Activated naive CD4-positive, alpha-beta T cell treated with anti-CD3 and anti-CD28 coated beads for 36 hours (primary cell): ENCODE measurements around the gene LMNTD1. TPM values are rescaled to one million over a fixed set of nuclear protein-coding genes. Genes with fewer than 3 reads are reported as not detected.

ENCODE experiments used
- CTCF ChIA-PET: fragments of 350-600 bp; sonication (Branson Sonifier 250); formaldehyde crosslinking; loops from one replicate; lab custom pipeline; 2021; ENCODE audit warnings: antibody characterized with exemption; lab: Charles Lee
- DNase-seq: peaks from one replicate; pipeline ENCODE4 v3.0.0-alpha.2; 2020
- H3K27ac Mint-ChIP-seq: one replicate; pipeline ENCODE4 v1.8.0; 2021; ENCODE audit warnings: mild to moderate bottlenecking, mixed read lengths
- H3K27me3 Mint-ChIP-seq: one replicate; pipeline ENCODE4 v1.8.0; 2021; ENCODE audit warnings: low read depth, mixed read lengths
- H3K36me3 Mint-ChIP-seq: one replicate; pipeline ENCODE4 v1.8.0; 2021; ENCODE audit warnings: low read depth, mixed read lengths
- H3K4me1 Mint-ChIP-seq: one replicate; pipeline ENCODE4 v1.8.0; 2021; ENCODE audit warnings: low read depth, mixed read lengths
- H3K4me3 Mint-ChIP-seq: one replicate; pipeline ENCODE4 v1.8.0; 2021; ENCODE audit warnings: mild to moderate bottlenecking, moderate library complexity, mixed read lengths
- H3K9me3 Mint-ChIP-seq: one replicate; pipeline ENCODE4 v1.8.0; 2021; ENCODE audit warnings: mixed read lengths
- intact Hi-C: fragments of 100-400 bp; cut with micrococcal nuclease; formaldehyde crosslinking; loops from one replicate; pipeline ENCODE4 v1.15.1; 2023
- total RNA-seq, 2 experiments: library from RNA; stranded (reverse); gene quantifications; one replicate each; pipeline ENCODE4 v1.2.3, GENCODE V29; 2021

Gene LMNTD1
- total RNA-seq, 2 experiments from 2014 or later, result not detected

DNA sequence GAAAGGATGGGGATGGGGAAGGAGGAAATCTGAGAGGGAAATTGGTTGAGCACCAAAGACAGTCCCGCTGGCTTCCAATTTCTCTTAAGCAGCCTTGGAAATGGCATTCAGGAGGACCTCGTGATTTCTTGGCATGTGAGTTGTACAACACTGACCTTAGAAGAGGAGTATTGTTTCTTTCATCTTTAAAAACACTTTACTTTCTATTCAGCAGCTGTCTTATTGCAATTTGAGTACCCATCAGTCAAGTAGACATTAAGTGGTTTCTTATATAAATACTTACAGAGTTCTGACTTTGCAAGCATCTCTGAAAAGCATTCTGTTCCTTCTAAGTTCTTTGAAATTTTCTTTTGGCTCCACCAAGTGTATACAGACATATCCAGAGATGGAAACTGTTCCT lies 83.2 kb downstream of the LMNTD1 start:
- intact Hi-C loops, result no loop called here
- H3K4me3 Mint-ChIP-seq, result no peak overlapping the region
- CTCF ChIA-PET, result no interaction called here
- H3K9me3 Mint-ChIP-seq, result peaks cover 4% of the 10 kb centered on the region
- DNase-seq, result no peak
- no peaks in the 10 kb centered on the region for H3K36me3 Mint-ChIP-seq
- peaks cover 4% of the 10 kb centered on the region for H3K27me3 Mint-ChIP-seq
- H3K4me1 Mint-ChIP-seq, result no peaks in the 10 kb centered on the region
- H3K27ac Mint-ChIP-seq, result no peak overlapping the region

DNA sequence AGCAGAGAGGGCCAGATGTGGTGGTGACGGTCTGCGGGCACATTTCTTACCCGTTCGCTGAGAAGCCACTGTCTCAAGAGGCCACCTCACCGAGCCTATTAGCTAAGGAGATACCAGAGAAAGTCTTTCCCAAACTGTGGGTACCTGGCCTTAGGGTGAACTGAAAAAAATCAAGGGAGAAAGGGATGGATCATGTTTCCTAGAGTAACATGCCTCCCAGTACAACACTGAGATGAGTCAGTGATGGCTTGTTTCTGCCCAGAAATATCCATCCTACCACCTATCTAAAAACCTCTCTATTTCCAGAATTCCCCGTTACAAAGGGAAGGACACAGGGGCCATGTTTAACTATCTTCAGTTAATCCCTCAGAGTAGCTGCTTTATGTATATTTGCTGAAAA lies 83.7 kb downstream of the LMNTD1 start:
- intact Hi-C loops, result no loop called here
- Mint-ChIP-seq H3K27me3 (peaks cover 4% of the 10 kb centered on the region), H3K36me3 (no peaks in the 10 kb centered on the region), H3K9me3 (peaks cover 4% of the 10 kb centered on the region), H3K27ac (no peak overlapping the region), H3K4me1 (no peaks in the 10 kb centered on the region), H3K4me3 (no peak overlapping the region)
- DNase-seq, result no peak
- CTCF ChIA-PET, result no interaction called here

DNA sequence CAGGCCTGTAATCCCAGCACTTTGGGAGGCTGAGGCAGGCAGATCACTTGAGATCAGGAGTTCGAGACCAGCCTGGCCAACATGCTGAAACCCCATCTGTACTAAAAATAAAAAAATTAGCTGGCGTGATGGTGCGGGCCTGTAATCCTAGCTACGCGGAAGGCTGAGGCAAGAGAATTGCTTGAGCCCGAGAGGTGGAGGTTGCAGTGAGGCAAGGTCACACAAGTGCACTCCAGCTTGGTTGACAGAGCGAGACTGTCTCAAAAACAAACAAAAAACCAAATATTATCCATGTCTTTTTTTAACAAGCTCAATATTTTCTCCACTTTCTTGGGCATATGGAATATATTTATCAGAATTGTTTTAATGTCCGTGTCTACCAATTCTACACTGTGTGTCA lies 89.6 kb downstream of the LMNTD1 start:
- H3K36me3 Mint-ChIP-seq, result no peaks in the 10 kb centered on the region
- intact Hi-C loops, result no loop called here

DNA sequence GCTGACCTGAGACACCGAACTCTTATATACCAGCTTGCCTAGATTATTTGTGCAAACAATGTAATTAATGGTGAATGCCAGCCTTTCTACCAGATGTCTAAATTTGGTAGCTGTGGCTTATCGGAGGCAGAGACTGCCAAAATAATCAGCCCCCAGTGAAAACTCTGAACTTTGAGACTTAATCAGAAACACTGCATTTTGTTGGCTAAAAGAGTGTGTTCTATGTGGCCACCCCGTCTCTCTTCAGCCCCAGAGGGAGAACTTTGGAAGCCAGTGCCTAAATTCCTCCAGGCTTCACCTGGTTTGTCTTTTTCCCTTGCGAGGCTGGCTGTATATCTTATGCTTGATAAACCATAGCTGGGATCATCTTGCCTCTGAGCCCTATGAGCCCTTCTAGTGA lies 90.1 kb downstream of the LMNTD1 start:
- DNase-seq, result no peak
- Mint-ChIP-seq H3K4me3 (no peak overlapping the region), H3K27ac (no peak overlapping the region), H3K27me3 (peaks cover 4% of the 10 kb centered on the region), H3K9me3 (peaks cover 4% of the 10 kb centered on the region), H3K4me1 (no peaks in the 10 kb centered on the region), H3K36me3 (no peaks in the 10 kb centered on the region)
- intact Hi-C loops, result no loop called here
- CTCF ChIA-PET, result no interaction called here

More for the DNA sequence above, 89.6 kb downstream of the LMNTD1 start:
- peaks cover 4% of the 10 kb centered on the region for H3K9me3 Mint-ChIP-seq
- DNase-seq, result no peak
- CTCF ChIA-PET, result no interaction called here
- H3K27ac Mint-ChIP-seq, result no peak overlapping the region
- peaks cover 4% of the 10 kb centered on the region for H3K27me3 Mint-ChIP-seq
- no peaks in the 10 kb centered on the region for H3K4me1 Mint-ChIP-seq
- H3K4me3 Mint-ChIP-seq, result no peak overlapping the region

DNA sequence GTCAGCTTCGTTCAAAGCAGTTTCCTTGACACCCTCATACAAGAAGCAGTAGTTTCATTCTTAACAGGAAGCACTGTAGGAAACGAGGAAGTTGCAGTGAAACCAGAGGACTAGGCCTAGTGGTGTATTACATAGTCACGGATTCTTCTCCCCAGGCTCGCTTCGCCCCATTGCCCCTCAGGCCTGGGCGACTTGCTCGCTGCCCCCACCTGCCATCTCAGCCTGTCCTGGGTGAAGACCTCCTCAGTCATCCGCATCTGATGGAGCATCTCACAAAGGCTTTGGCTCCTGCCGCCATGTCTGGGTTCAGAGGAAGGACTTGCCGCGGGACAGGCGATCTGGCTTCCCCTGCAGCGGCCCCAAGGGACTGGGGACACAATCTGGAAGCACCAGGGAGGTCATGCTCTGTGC lies 93.5 kb downstream of the LMNTD1 start:
- no peaks in the 10 kb centered on the region for H3K9me3 Mint-ChIP-seq
- H3K27ac Mint-ChIP-seq, result no peak overlapping the region
- no peak for DNase-seq
- H3K36me3 Mint-ChIP-seq, result no peaks in the 10 kb centered on the region
- H3K4me3 Mint-ChIP-seq, result no peak overlapping the region
- CTCF ChIA-PET, result no interaction called here
- no peaks in the 10 kb centered on the region for H3K4me1 Mint-ChIP-seq
- intact Hi-C loops, result no loop called here
- H3K27me3 Mint-ChIP-seq, result no peaks in the 10 kb centered on the region

DNA sequence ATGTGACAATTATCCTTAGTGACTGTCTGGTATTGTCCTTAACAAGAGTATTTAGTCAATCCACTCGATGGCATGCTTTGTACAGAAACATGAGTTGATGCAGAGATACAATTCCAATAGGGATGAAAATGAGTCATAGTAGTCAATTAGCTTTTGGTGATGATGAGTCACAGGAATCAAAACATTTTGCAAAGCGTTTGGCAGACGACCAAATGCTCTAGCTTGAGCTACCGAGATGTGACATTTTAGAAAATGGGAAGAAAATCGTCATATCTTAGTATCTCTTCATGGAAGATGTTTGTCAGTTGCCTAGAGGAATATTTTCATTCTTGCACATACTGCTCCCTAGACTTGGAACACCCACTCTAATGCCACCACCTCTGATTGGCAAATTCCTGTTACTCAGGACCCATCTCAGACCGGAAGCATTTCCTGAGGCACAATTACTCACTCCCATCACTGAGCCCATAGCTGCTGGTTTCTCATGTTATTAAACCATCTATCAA lies 95.0 kb downstream of the LMNTD1 start:
- CTCF ChIA-PET, result no interaction called here
- Mint-ChIP-seq H3K4me1 (no peaks in the 10 kb centered on the region), H3K36me3 (no peaks in the 10 kb centered on the region), H3K27ac (no peak overlapping the region), H3K9me3 (no peaks in the 10 kb centered on the region), H3K27me3 (no peaks in the 10 kb centered on the region), H3K4me3 (no peak overlapping the region)
- no peak for DNase-seq
- intact Hi-C loops, result no loop called here

DNA sequence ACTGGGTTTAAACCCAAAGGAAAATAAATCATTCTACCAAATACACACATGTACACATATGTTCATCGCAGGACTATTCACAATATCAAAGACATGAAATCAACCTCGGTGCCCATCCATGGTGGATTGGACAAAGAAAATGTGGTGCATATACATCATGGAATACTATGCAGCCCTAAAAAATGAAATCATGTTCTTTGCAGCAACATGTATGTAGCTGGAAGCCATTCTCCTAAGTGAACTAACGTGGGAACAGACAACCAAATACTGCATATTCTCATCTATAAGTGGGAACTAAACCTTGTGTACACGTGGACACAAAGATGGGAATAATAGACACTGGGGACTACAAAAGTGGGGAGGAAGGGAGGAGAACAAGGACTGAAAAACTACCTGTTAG lies 96.6 kb downstream of the LMNTD1 start:
- CTCF ChIA-PET, result no interaction called here
- H3K9me3 Mint-ChIP-seq, result no peaks in the 10 kb centered on the region
- no peak overlapping the region for H3K4me3 Mint-ChIP-seq
- no peaks in the 10 kb centered on the region for H3K36me3 Mint-ChIP-seq
- no peaks in the 10 kb centered on the region for H3K27me3 Mint-ChIP-seq
- H3K27ac Mint-ChIP-seq, result no peak overlapping the region
- intact Hi-C loops, result no loop called here
- no peaks in the 10 kb centered on the region for H3K4me1 Mint-ChIP-seq
- no peak for DNase-seq

DNA sequence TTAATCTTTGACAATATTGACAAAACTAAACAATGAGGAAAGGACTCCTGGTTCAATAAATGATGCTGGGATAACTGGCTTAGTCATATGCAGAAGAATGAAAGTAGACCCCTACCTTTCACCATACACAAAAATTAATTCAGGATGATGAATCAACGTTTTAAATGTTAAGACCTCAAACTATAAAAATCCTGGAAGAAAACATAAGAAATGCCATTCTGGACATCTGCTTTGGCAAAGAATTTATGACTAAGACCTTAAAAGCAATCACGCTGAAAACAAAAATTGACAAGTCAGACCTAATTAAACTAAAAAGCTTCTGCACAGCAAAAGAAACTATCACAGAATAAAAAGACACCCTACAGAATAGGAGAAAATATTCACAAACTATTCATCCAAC lies 97.4 kb downstream of the LMNTD1 start:
- Mint-ChIP-seq H3K4me1 (no peaks in the 10 kb centered on the region), H3K36me3 (no peaks in the 10 kb centered on the region), H3K27me3 (no peaks in the 10 kb centered on the region), H3K27ac (no peak overlapping the region), H3K9me3 (no peaks in the 10 kb centered on the region), H3K4me3 (no peak overlapping the region)
- no peak for DNase-seq
- CTCF ChIA-PET, result no interaction called here
- intact Hi-C loops, result no loop called here

DNA sequence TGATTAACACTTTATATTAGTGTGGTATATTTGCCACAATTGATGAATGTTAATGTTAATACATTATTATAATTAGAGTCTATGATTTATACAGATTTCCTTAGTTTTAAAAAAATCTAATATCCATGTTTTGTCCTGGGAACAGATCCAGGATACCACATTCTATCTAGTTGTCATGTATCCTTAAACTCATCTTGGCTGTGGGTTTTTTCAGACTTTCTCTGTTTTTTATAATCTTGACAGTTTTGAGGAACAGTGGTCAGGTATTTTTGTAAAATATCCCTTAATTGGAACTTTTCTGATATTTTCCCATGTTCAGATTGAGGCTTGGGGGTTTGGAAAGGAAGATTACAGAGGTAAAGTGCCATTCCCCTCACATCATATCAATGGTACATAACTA lies 104.1 kb downstream of the LMNTD1 start:
- DNase-seq, result no peak
- intact Hi-C loops, result no loop called here
- H3K9me3 Mint-ChIP-seq, result no peaks in the 10 kb centered on the region
- H3K4me3 Mint-ChIP-seq, result no peak overlapping the region
- H3K36me3 Mint-ChIP-seq, result no peaks in the 10 kb centered on the region
- H3K27me3 Mint-ChIP-seq, result no peaks in the 10 kb centered on the region
- H3K4me1 Mint-ChIP-seq, result no peaks in the 10 kb centered on the region
- no peak overlapping the region for H3K27ac Mint-ChIP-seq
- CTCF ChIA-PET, result no interaction called here

DNA sequence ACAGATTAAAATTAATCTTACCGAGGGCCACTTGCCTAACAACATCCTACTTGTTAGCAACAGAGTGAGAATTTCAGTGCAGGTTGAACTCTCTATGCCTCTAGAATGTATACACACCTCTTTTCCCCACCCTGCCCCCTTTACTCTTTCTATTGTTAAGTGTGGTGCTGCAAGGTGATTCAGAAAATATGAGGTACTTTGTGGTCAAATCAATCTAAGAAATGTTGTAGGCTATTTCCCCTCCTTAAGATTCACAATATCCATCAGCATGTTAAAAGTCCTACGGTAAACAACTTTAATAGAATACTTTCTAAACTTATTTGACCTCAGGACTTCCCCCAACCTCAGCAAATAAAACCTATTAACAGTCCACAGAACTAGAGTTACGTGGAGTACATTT lies 106.0 kb downstream of the LMNTD1 start:
- DNase-seq, result no peak
- Mint-ChIP-seq H3K4me3 (no peak overlapping the region), H3K27ac (no peak overlapping the region), H3K27me3 (no peaks in the 10 kb centered on the region), H3K4me1 (no peaks in the 10 kb centered on the region), H3K9me3 (no peaks in the 10 kb centered on the region), H3K36me3 (no peaks in the 10 kb centered on the region)
- CTCF ChIA-PET, result no interaction called here
- intact Hi-C loops, result no loop called here

DNA sequence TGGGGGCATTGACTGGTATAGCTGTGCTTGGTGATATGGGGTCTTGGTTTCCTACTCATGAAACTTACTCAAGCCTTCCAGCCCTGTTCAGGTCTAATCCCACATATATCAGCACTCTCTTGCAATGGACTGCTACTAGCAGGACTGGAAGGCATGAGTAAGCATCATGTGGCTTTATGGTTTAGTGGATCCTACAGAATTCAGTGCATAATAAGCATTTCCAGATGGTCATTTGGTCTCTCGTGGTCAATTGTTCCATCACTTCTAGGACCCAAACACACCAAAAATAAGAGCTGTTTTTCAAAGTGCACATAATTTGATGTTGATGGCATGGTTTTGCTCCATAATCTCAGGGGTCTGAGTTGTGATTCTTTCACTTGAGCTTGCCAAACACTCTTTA lies 114.4 kb downstream of the LMNTD1 start:
- no peaks in the 10 kb centered on the region for H3K36me3 Mint-ChIP-seq
- H3K9me3 Mint-ChIP-seq, result no peaks in the 10 kb centered on the region
- CTCF ChIA-PET, result interaction anchor here (1.1 kb wide), 2 partner anchors 590 to 593 kb away, joined by 3 read pairs; no protein-coding TSS in a partner anchor
- H3K27ac Mint-ChIP-seq, result no peak overlapping the region
- intact Hi-C loops, result loop anchor here (5.0 to 10.0 kb wide), 2 partner anchors 216 to 1264 kb away; no protein-coding TSS in a partner anchor
- no peaks in the 10 kb centered on the region for H3K27me3 Mint-ChIP-seq
- DNase-seq, result no peak
- peaks cover 5% of the 10 kb centered on the region for H3K4me1 Mint-ChIP-seq
- no peak overlapping the region for H3K4me3 Mint-ChIP-seq

DNA sequence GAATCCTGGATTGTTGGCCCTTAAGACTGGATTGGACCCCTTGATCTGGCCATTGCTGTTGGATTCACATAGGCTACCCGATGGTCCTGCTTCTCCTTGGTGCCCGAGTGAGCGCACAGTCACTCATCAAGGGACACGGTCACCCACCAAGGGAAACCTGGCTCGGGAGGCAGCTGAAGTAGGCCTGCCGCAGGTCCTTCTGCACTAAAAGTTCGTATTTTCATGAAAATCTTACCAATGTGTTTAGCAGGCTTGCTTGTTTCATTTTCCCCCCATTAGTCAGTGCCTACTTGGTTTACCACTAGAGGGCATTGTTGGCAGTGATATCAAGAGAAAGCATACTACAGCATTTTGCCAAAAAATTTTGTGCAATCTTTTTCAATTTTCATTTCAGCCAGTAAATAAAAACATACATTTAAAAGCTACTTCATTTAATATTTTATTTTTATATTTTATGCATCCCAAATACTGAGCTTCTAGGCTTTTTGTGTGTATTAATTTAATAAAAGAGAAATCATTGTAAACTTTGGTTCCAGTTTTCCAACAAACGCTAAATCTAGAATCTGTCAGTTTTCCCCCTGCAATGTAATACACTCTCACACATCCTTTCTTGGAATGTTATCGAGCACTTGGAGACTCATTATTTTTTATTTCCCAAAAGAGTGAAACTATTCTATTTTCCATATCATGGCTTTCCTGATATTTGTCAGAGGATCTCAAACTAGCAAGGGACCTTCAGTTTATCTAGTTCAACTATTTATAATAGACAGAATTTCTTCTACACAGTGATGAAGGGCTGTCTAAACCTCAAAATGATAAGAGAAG lies 116.7 kb downstream of the LMNTD1 start:
- H3K9me3 Mint-ChIP-seq, result no peaks in the 10 kb centered on the region
- intact Hi-C loops, result loop anchor here (1.0 to 10.0 kb wide), 5 partner anchors 122 to 1266 kb away; no protein-coding TSS in a partner anchor
- CTCF ChIA-PET, result interaction anchor here (0.6 to 2.6 kb wide), 15 partner anchors 12 to 989 kb away, joined by 3 to 10 read pairs (median 3); no protein-coding TSS in a partner anchor
- peak; percentile 37 for DNase-seq
- H3K4me1 Mint-ChIP-seq, result peaks cover 5% of the 10 kb centered on the region
- H3K27me3 Mint-ChIP-seq, result no peaks in the 10 kb centered on the region
- H3K4me3 Mint-ChIP-seq, result no peak overlapping the region
- no peaks in the 10 kb centered on the region for H3K36me3 Mint-ChIP-seq
- no peak overlapping the region for H3K27ac Mint-ChIP-seq

DNA sequence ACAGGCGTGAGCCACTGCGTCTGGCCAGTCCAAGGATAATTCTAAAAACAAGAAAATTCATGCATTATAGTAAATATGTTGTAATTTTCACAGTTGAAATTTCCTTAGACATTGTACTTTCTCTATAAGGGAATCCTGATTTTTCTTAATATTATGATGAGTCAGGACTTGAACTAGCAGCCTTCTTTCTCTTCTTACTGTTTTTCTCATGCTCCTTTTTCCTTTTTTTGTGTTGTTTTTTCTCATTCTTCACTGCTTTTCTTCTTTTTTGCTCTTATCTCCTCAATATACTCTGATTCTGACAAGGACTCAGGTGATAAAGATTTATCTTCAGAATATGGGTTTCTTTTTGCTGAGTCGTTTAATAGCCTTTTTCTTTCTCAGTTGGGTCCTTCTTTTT lies 117.7 kb downstream of the LMNTD1 start:
- Mint-ChIP-seq H3K9me3 (no peaks in the 10 kb centered on the region), H3K27ac (no peak overlapping the region), H3K4me1 (peaks cover 5% of the 10 kb centered on the region), H3K27me3 (no peaks in the 10 kb centered on the region), H3K4me3 (no peak overlapping the region), H3K36me3 (no peaks in the 10 kb centered on the region)
- CTCF ChIA-PET, result interaction anchor here (0.6 to 2.6 kb wide), 10 partner anchors 11 to 597 kb away, joined by 3 to 10 read pairs (median 4); no protein-coding TSS in a partner anchor
- DNase-seq, result no peak
- intact Hi-C loops, result loop anchor here (5.0 to 10.0 kb wide), 2 partner anchors 219 to 1267 kb away; no protein-coding TSS in a partner anchor
